ENCODE measurements around the gene GYPB.
"Not testable (repeated sequence)": the region's sequence is repeated elsewhere in the genome, so short reads cannot be mapped to it uniquely, and the experiment has no call there.

Gene GYPB

GRCh38 chr4:144026682-144027081, 7.5 kb upstream of the GYPB start:
- not testable (repeated sequence) for H3K18ac ChIP-seq (ENCODE audit: low read length); H3K27me3 ChIP-seq (ENCODE audit: insufficient read depth, low read length); H4K8ac ChIP-seq (ENCODE audit: low read depth, low read length); H3K79me2 ChIP-seq (ENCODE audit: control insufficient read depth, insufficient read depth, low read length, poor library complexity); H3K36me3 ChIP-seq (ENCODE audit: control insufficient read depth in 1 of 2, insufficient read depth in 2 of 2, low read length in 2 of 2); H4K12ac ChIP-seq (ENCODE audit: low read depth, low read length); DNase-seq; H2AK5ac ChIP-seq (ENCODE audit: low read length); H2BK5ac ChIP-seq (ENCODE audit: low read depth, low read length, poor library complexity); H3K4me3 ChIP-seq (ENCODE audit: low read depth, low read length); H3K23ac ChIP-seq (ENCODE audit: low read length); H3K14ac ChIP-seq (ENCODE audit: low read length); H3K4ac ChIP-seq (ENCODE audit: low read depth, low read length); H3K4me2 ChIP-seq (ENCODE audit: low read length); H3K27ac ChIP-seq (ENCODE audit: low read depth, low read length); H2BK12ac ChIP-seq (ENCODE audit: low read length); H3K9me3 ChIP-seq (ENCODE audit: insufficient read depth, low read depth, low read length); H4K91ac ChIP-seq (ENCODE audit: low read depth, low read length); H2AFZ ChIP-seq (ENCODE audit: insufficient read depth, low read length, poor library complexity); H3K9ac ChIP-seq (ENCODE audit: low read length); H3K79me1 ChIP-seq (ENCODE audit: low read length); H2BK120ac ChIP-seq (ENCODE audit: insufficient read depth, low read length, poor library complexity); H3K4me1 ChIP-seq (ENCODE audit: control insufficient read depth in 1 of 2, insufficient read depth in 2 of 2, low read length in 2 of 2)
- WGBS (ENCODE audit: extremely low coverage, insufficient coverage, insufficient read length): no CpG with 5 or more reads among the region's 4 CpGs

GRCh38 chr4:144024399-144025053, 5.3 kb upstream of the GYPB start:
- not testable (repeated sequence) for H3K14ac ChIP-seq (ENCODE audit: low read length); H2AK5ac ChIP-seq (ENCODE audit: low read length); H3K4ac ChIP-seq (ENCODE audit: low read depth, low read length); DNase-seq; H4K91ac ChIP-seq (ENCODE audit: low read depth, low read length); H3K27ac ChIP-seq (ENCODE audit: low read depth, low read length); H3K79me2 ChIP-seq (ENCODE audit: control insufficient read depth, insufficient read depth, low read length, poor library complexity); H2BK120ac ChIP-seq (ENCODE audit: insufficient read depth, low read length, poor library complexity); H3K36me3 ChIP-seq (ENCODE audit: control insufficient read depth in 1 of 2, insufficient read depth in 2 of 2, low read length in 2 of 2); H2BK5ac ChIP-seq (ENCODE audit: low read depth, low read length, poor library complexity); H3K23ac ChIP-seq (ENCODE audit: low read length); H2AFZ ChIP-seq (ENCODE audit: insufficient read depth, low read length, poor library complexity); H3K4me3 ChIP-seq (ENCODE audit: low read depth, low read length); H4K12ac ChIP-seq (ENCODE audit: low read depth, low read length); H3K4me2 ChIP-seq (ENCODE audit: low read length); H3K9ac ChIP-seq (ENCODE audit: low read length); H3K18ac ChIP-seq (ENCODE audit: low read length); H3K9me3 ChIP-seq (ENCODE audit: insufficient read depth, low read depth, low read length); H4K8ac ChIP-seq (ENCODE audit: low read depth, low read length); H3K79me1 ChIP-seq (ENCODE audit: low read length); H2BK12ac ChIP-seq (ENCODE audit: low read length); H3K27me3 ChIP-seq (ENCODE audit: insufficient read depth, low read length); H3K4me1 ChIP-seq (ENCODE audit: control insufficient read depth in 1 of 2, insufficient read depth in 2 of 2, low read length in 2 of 2)
- WGBS (ENCODE audit: extremely low coverage, insufficient coverage, insufficient read length): no CpG with 5 or more reads among the region's 4 CpGs

DNA sequence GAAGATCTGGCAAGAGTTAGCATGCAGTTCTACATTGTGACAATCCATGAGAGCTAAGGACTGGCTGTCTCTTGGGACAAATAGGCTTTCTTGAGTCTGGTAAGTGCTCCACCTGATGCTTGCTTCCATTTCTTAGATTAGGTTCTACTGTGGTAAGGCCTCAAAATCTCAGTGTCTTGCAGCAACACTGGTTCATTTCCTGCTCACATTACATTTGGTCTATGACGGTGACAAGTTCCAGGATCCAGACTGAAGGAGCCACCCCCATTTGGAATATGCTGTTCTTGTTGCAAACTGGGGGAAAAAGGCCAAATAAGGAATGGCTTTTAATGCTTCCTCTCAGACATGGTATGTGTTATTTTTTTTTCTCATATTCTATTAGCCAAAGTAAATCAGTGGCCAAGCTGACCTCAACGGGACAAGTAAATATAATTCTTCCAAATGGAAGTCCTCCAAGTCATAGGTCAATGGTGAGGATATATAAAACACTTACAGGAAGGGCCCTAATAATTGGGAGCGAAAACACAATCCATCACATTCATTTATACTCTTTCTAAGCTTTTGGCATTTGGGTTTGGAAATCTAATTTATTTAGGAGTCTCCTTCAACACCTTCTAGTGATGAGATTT, 3.7 kb upstream of the GYPB start:
- H3K36me3 ChIP-seq (ENCODE audit: control insufficient read depth in 1 of 2, insufficient read depth in 2 of 2, low read length in 2 of 2); H2AK5ac ChIP-seq (ENCODE audit: low read length); H2BK5ac ChIP-seq (ENCODE audit: low read depth, low read length, poor library complexity); H4K8ac ChIP-seq (ENCODE audit: low read depth, low read length); H3K4me3 ChIP-seq (ENCODE audit: low read depth, low read length); H2BK12ac ChIP-seq (ENCODE audit: low read length); H4K91ac ChIP-seq (ENCODE audit: low read depth, low read length); H3K4me2 ChIP-seq (ENCODE audit: low read length); H3K14ac ChIP-seq (ENCODE audit: low read length); H3K4me1 ChIP-seq (ENCODE audit: control insufficient read depth in 1 of 2, insufficient read depth in 2 of 2, low read length in 2 of 2); H3K9ac ChIP-seq (ENCODE audit: low read length); H3K4ac ChIP-seq (ENCODE audit: low read depth, low read length); H3K27me3 ChIP-seq (ENCODE audit: insufficient read depth, low read length); H3K23ac ChIP-seq (ENCODE audit: low read length); H2AFZ ChIP-seq (ENCODE audit: insufficient read depth, low read length, poor library complexity); H2BK120ac ChIP-seq (ENCODE audit: insufficient read depth, low read length, poor library complexity); H3K79me2 ChIP-seq (ENCODE audit: control insufficient read depth, insufficient read depth, low read length, poor library complexity); H3K27ac ChIP-seq (ENCODE audit: low read depth, low read length); H3K18ac ChIP-seq (ENCODE audit: low read length); H3K9me3 ChIP-seq (ENCODE audit: insufficient read depth, low read depth, low read length); DNase-seq; H4K12ac ChIP-seq (ENCODE audit: low read depth, low read length); H3K79me1 ChIP-seq (ENCODE audit: low read length): not testable (repeated sequence)
- no CpG with 5 or more reads among the region's 3 CpGs for WGBS (ENCODE audit: extremely low coverage, insufficient coverage, insufficient read length)

- H3K4me1 ChIP-seq (ENCODE audit: control insufficient read depth in 1 of 2, insufficient read depth in 2 of 2, low read length in 2 of 2); H3K27me3 ChIP-seq (ENCODE audit: insufficient read depth, low read length); H2BK12ac ChIP-seq (ENCODE audit: low read length); H2AK5ac ChIP-seq (ENCODE audit: low read length); H3K27ac ChIP-seq (ENCODE audit: low read depth, low read length); H4K8ac ChIP-seq (ENCODE audit: low read depth, low read length); H3K4me3 ChIP-seq (ENCODE audit: low read depth, low read length); H3K36me3 ChIP-seq (ENCODE audit: control insufficient read depth in 1 of 2, insufficient read depth in 2 of 2, low read length in 2 of 2); H2BK5ac ChIP-seq (ENCODE audit: low read depth, low read length, poor library complexity); H3K9ac ChIP-seq (ENCODE audit: low read length); H4K12ac ChIP-seq (ENCODE audit: low read depth, low read length); H4K91ac ChIP-seq (ENCODE audit: low read depth, low read length); H3K79me2 ChIP-seq (ENCODE audit: control insufficient read depth, insufficient read depth, low read length, poor library complexity); H3K4ac ChIP-seq (ENCODE audit: low read depth, low read length); H3K18ac ChIP-seq (ENCODE audit: low read length); H3K4me2 ChIP-seq (ENCODE audit: low read length); H3K14ac ChIP-seq (ENCODE audit: low read length); H2AFZ ChIP-seq (ENCODE audit: insufficient read depth, low read length, poor library complexity); H3K9me3 ChIP-seq (ENCODE audit: insufficient read depth, low read depth, low read length); H3K23ac ChIP-seq (ENCODE audit: low read length); H3K79me1 ChIP-seq (ENCODE audit: low read length); H2BK120ac ChIP-seq (ENCODE audit: insufficient read depth, low read length, poor library complexity): not testable (repeated sequence)
- peak; percentile 6 to 29 for DNase-seq
- WGBS (ENCODE audit: extremely low coverage, insufficient coverage, insufficient read length): no CpG with 5 or more reads among the region's 4 CpGs
These were observed 2.3 kb upstream of the GYPB start for GRCh38 chr4:144021336-144021990.
